H1 (cell line): ENCODE results near the gene EXD2. TPM values are rescaled to one million over a fixed set of nuclear protein-coding genes. Genes with fewer than 3 reads are reported as not detected.

Source experiments
- BRCA1 ChIP-seq: IDR thresholded peaks from 2 replicates; pipeline ENCODE4 v1.6.1; 2012; ENCODE audit warnings: low read depth, low read length, improper control_type of control experiment
- SUZ12 ChIP-seq: fragments of 200-600 bp; sonication (generic); IDR thresholded peaks from 2 replicates; pipeline ENCODE4 v1.6.1; 2012; ENCODE audit warnings: mild to moderate bottlenecking, inconsistent platforms, low read length, moderate library complexity, mixed read lengths
- polyA plus RNA-seq, 7 experiments: library from polyadenylated mRNA; depleted of rRNA in 3 of 7; stranded (reverse) in 5 of 7; unstranded in 2 of 7; fragments of >200 nt in 5 of 7; fragments of 200-250 nt in 2 of 7; gene quantifications; 1 replicate in 5 of 7; 2 replicates in 1 of 7; 4 replicates in 1 of 7; pipeline versions ENCODE4 v1.2.1 to v1.2.3, GENCODE V29; 2011 to 2013; ENCODE audit warnings: missing spikeins in 2 of 7, mixed read lengths in 2 of 7
- total RNA-seq: library from RNA; stranded (reverse); fragmentation: NEBNext Ultra II Directional; extraction: Animal tissue kit (Norgen Biotek cat#: 25700); gene quantifications from 2 replicates; pipeline ENCODE4 v1.2.1, GENCODE V29; 2021
- TF ChIP-seq, protein P1 (sequence below): fragments of 300-600 bp; sonication (generic); IDR thresholded peaks from 2 replicates; pipeline ENCODE4 v1.7.1; 2012; ENCODE audit warnings: low read length, moderate library complexity, mild to moderate bottlenecking, inconsistent platforms; ENCODE audit not compliant: insufficient replicate concordance

The EXD2 gene
- total and polyA plus RNA-seq, 2 of the 8 experiments (the other 6 are each of a cell fraction or from before 2014, with no cell fraction given), result 11.9 to 25.9 TPM

GRCh38 chr14:69261761-69262331 is 70.5 kb downstream of the EXD2 start (continued):
- TF ChIP-seq, protein P1, sequence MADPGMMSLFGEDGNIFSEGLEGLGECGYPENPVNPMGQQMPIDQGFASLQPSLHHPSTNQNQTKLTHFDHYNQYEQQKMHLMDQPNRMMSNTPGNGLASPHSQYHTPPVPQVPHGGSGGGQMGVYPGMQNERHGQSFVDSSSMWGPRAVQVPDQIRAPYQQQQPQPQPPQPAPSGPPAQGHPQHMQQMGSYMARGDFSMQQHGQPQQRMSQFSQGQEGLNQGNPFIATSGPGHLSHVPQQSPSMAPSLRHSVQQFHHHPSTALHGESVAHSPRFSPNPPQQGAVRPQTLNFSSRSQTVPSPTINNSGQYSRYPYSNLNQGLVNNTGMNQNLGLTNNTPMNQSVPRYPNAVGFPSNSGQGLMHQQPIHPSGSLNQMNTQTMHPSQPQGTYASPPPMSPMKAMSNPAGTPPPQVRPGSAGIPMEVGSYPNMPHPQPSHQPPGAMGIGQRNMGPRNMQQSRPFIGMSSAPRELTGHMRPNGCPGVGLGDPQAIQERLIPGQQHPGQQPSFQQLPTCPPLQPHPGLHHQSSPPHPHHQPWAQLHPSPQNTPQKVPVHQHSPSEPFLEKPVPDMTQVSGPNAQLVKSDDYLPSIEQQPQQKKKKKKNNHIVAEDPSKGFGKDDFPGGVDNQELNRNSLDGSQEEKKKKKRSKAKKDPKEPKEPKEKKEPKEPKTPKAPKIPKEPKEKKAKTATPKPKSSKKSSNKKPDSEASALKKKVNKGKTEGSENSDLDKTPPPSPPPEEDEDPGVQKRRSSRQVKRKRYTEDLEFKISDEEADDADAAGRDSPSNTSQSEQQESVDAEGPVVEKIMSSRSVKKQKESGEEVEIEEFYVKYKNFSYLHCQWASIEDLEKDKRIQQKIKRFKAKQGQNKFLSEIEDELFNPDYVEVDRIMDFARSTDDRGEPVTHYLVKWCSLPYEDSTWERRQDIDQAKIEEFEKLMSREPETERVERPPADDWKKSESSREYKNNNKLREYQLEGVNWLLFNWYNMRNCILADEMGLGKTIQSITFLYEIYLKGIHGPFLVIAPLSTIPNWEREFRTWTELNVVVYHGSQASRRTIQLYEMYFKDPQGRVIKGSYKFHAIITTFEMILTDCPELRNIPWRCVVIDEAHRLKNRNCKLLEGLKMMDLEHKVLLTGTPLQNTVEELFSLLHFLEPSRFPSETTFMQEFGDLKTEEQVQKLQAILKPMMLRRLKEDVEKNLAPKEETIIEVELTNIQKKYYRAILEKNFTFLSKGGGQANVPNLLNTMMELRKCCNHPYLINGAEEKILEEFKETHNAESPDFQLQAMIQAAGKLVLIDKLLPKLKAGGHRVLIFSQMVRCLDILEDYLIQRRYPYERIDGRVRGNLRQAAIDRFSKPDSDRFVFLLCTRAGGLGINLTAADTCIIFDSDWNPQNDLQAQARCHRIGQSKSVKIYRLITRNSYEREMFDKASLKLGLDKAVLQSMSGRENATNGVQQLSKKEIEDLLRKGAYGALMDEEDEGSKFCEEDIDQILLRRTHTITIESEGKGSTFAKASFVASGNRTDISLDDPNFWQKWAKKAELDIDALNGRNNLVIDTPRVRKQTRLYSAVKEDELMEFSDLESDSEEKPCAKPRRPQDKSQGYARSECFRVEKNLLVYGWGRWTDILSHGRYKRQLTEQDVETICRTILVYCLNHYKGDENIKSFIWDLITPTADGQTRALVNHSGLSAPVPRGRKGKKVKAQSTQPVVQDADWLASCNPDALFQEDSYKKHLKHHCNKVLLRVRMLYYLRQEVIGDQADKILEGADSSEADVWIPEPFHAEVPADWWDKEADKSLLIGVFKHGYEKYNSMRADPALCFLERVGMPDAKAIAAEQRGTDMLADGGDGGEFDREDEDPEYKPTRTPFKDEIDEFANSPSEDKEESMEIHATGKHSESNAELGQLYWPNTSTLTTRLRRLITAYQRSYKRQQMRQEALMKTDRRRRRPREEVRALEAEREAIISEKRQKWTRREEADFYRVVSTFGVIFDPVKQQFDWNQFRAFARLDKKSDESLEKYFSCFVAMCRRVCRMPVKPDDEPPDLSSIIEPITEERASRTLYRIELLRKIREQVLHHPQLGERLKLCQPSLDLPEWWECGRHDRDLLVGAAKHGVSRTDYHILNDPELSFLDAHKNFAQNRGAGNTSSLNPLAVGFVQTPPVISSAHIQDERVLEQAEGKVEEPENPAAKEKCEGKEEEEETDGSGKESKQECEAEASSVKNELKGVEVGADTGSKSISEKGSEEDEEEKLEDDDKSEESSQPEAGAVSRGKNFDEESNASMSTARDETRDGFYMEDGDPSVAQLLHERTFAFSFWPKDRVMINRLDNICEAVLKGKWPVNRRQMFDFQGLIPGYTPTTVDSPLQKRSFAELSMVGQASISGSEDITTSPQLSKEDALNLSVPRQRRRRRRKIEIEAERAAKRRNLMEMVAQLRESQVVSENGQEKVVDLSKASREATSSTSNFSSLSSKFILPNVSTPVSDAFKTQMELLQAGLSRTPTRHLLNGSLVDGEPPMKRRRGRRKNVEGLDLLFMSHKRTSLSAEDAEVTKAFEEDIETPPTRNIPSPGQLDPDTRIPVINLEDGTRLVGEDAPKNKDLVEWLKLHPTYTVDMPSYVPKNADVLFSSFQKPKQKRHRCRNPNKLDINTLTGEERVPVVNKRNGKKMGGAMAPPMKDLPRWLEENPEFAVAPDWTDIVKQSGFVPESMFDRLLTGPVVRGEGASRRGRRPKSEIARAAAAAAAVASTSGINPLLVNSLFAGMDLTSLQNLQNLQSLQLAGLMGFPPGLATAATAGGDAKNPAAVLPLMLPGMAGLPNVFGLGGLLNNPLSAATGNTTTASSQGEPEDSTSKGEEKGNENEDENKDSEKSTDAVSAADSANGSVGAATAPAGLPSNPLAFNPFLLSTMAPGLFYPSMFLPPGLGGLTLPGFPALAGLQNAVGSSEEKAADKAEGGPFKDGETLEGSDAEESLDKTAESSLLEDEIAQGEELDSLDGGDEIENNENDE, result no peak
- TF ChIP-seq SUZ12 (0 out of 2 replicates have a peak, but pooled peaks have one; percentile 25), BRCA1 (no peak)
- TF ChIP-seq, all 59 proteins: peak for 1
